ENCODE measurements around the gene GHDC. TPM values are rescaled to one million over a fixed set of nuclear protein-coding genes. Genes with fewer than 3 reads are reported as not detected.

Gene GHDC
- total RNA-seq, 3 donors from 2014 or later (not counting 1 experiment from before 2014, with no cell fraction given): 19.5 to 24.6 (median 22.8) TPM

- DNase-seq: no peak
- H3K9me3 ChIP-seq (ENCODE audit: control insufficient read depth, insufficient read depth, low read length): no peaks in the 10 kb centered on the region
- no peak for TF ChIP-seq CTCF (IDR thresholded peaks at IDR 0.05)
- Mint-ChIP-seq H3K36me3 (no peaks in the 10 kb centered on the region), H3K9me3 (no peaks in the 10 kb centered on the region), H3K4me3 (no peak overlapping the region), H3K27me3 (ENCODE audit: low read depth in 2 of 2) (no peaks in the 10 kb centered on the region), H3K4me1 (peaks cover 9 to 15% of the 10 kb centered on the region in 2 donors), H3K27ac (peak overlapping the region in 1 of 2 donors; percentile 45)
- WGBS (ENCODE audit: insufficient coverage): 100% methylated on average over 4 of the region's 5 CpGs
- H3K4me3 ChIP-seq (ENCODE audit: low read length): no peak overlapping the region
- no peak overlapping the region for H3K27ac ChIP-seq (ENCODE audit: low read length)
- no peaks in the 10 kb centered on the region for H3K27me3 ChIP-seq (ENCODE audit: control insufficient read depth, insufficient read depth, low read length)
- H3K36me3 ChIP-seq (ENCODE audit: control insufficient read depth, insufficient read depth, low read length): peaks cover under 1% of the 10 kb centered on the region
- H3K4me1 ChIP-seq (ENCODE audit: control insufficient read depth, insufficient read depth, low read length): no peaks in the 10 kb centered on the region
- ATAC-seq: no peak
- intact Hi-C loops (cut with micrococcal nuclease): no loop called here
These were observed 38.9 kb upstream of the GHDC start for GRCh38 chr17:42233156-42233555.

GRCh38 chr17:42230225-42230624, 35.9 kb upstream of the GHDC start:
- intact Hi-C loops (cut with micrococcal nuclease): no loop called here
- Mint-ChIP-seq H3K36me3 (no peaks in the 10 kb centered on the region), H3K27me3 (ENCODE audit: low read depth in 2 of 2) (no peaks in the 10 kb centered on the region), H3K9me3 (no peaks in the 10 kb centered on the region), H3K27ac (no peak overlapping the region), H3K4me3 (no peak overlapping the region), H3K4me1 (peaks cover 3 to 5% of the 10 kb centered on the region in 2 donors)
- peaks cover 3% of the 10 kb centered on the region for H3K36me3 ChIP-seq (ENCODE audit: control insufficient read depth, insufficient read depth, low read length)
- WGBS (ENCODE audit: insufficient coverage): 80% methylated on average over 4 of the region's 5 CpGs
- ATAC-seq (no peak), DNase-seq (no peak)
- no peaks in the 10 kb centered on the region for H3K9me3 ChIP-seq (ENCODE audit: control insufficient read depth, insufficient read depth, low read length)
- no peak overlapping the region for H3K27ac ChIP-seq (ENCODE audit: low read length)
- no peak overlapping the region for H3K4me3 ChIP-seq (ENCODE audit: low read length)
- no peak for TF ChIP-seq CTCF (IDR thresholded peaks at IDR 0.05)
- no peaks in the 10 kb centered on the region for H3K4me1 ChIP-seq (ENCODE audit: control insufficient read depth, insufficient read depth, low read length)
- H3K27me3 ChIP-seq (ENCODE audit: control insufficient read depth, insufficient read depth, low read length): no peaks in the 10 kb centered on the region

GRCh38 chr17:42227849-42228700, 33.8 kb upstream of the GHDC start:
- peak overlapping the region in 1 of 2 donors; percentile 60 for H3K27ac Mint-ChIP-seq
- Histone ChIP-seq H3K4me3 (ENCODE audit: low read length) (no peak overlapping the region), H3K27ac (ENCODE audit: low read length) (no peak overlapping the region), H3K4me1 (ENCODE audit: control insufficient read depth, insufficient read depth, low read length) (no peaks in the 10 kb centered on the region), H3K9me3 (ENCODE audit: control insufficient read depth, insufficient read depth, low read length) (no peaks in the 10 kb centered on the region), H3K36me3 (ENCODE audit: control insufficient read depth, insufficient read depth, low read length) (peaks cover 11% of the 10 kb centered on the region), H3K27me3 (ENCODE audit: control insufficient read depth, insufficient read depth, low read length) (no peaks in the 10 kb centered on the region)
- ATAC-seq: no peak
- H3K27me3 Mint-ChIP-seq (ENCODE audit: low read depth in 2 of 2): no peaks in the 10 kb centered on the region
- 93% methylated on average over 10 of the region's 11 CpGs for WGBS (ENCODE audit: insufficient coverage)
- TF ChIP-seq CTCF (IDR thresholded peaks at IDR 0.05): no peak
- no peak overlapping the region for H3K4me3 Mint-ChIP-seq
- no peaks in the 10 kb centered on the region for H3K36me3 Mint-ChIP-seq
- intact Hi-C loops (cut with micrococcal nuclease): loop anchor here (10.0 kb wide), 1 partner anchor 47 kb away; the partner anchor contains the start of gene STAT5B
- DNase-seq: no peak
- no peaks in the 10 kb centered on the region for H3K9me3 Mint-ChIP-seq
- H3K4me1 Mint-ChIP-seq: peaks cover 0 to 5% of the 10 kb centered on the region in 2 donors
